A673 (cell line): ENCODE data around the gene GBX2. TPM values are rescaled to one million over a fixed set of nuclear protein-coding genes. Genes with fewer than 3 reads are reported as not detected.

Source experiments
- BruUV-seq: library from RNA; stranded (reverse); fragments of 400-500 nt; replicated peaks from 2 replicates; lab custom pipeline; 2021; lab: Mats Ljungman, UMichigan
- CTCF ChIA-PET: fragments of 300-600 bp; sonication (Branson Sonifier 250); formaldehyde crosslinking; loops from one replicate; lab custom pipeline; 2022; ENCODE audit warnings: antibody characterized with exemption; lab: Charles Lee
- POLR2A ChIA-PET: fragments of 300-600 bp; sonication (Branson Sonifier 250); formaldehyde crosslinking; loops from one replicate; lab custom pipeline; 2022; ENCODE audit warnings: antibody characterized with exemption; ENCODE audit not compliant: low non-redundant PET; lab: Charles Lee
- DNase-seq: peaks from one replicate; pipeline ENCODE4 v3.0.0-alpha.2; 2015; ENCODE audit warnings: low spot score
- H3K27ac ChIP-seq: fragments of 200-600 bp; sonication (generic); 2 replicates; pipeline ENCODE4 v1.5.1; 2016; ENCODE audit warnings: mixed run types, low read depth, mild to moderate bottlenecking, mixed read lengths, antibody characterized with exemption, low read length; ENCODE audit not compliant: poor library complexity, severe bottlenecking
- H3K27me3 ChIP-seq: fragments of 200-600 bp; sonication (generic); replicated peaks from 2 replicates; pipeline ENCODE4 v1.6.1; 2017; ENCODE audit warnings: mixed run types, low read depth, mild to moderate bottlenecking, mixed read lengths, antibody characterized with exemption, low read length; ENCODE audit not compliant: insufficient read depth, poor library complexity
- H3K36me3 ChIP-seq: fragments of 200-600 bp; sonication (generic); 2 replicates; pipeline ENCODE4 v1.6.1; 2016; ENCODE audit warnings: mixed run types, mild to moderate bottlenecking, mixed read lengths, antibody characterized with exemption, low read length; ENCODE audit not compliant: insufficient read depth, poor library complexity, severe bottlenecking
- H3K4me1 ChIP-seq: fragments of 200-600 bp; sonication (generic); 2 replicates; pipeline ENCODE4 v1.6.1; 2017; ENCODE audit warnings: mixed run types, mild to moderate bottlenecking, mixed read lengths, antibody characterized with exemption, low read length; ENCODE audit not compliant: insufficient read depth, poor library complexity, severe bottlenecking
- H3K4me3 ChIP-seq: fragments of 200-600 bp; sonication (generic); 2 replicates; pipeline ENCODE4 v1.5.1; 2016; ENCODE audit warnings: low read depth, mixed run types, mild to moderate bottlenecking, mixed read lengths, low read length; ENCODE audit not compliant: poor library complexity, severe bottlenecking
- H3K9me3 ChIP-seq: fragments of 200-600 bp; sonication (generic); 2 replicates; pipeline ENCODE4 v1.6.1; 2016; ENCODE audit warnings: mixed run types, low read depth, mild to moderate bottlenecking, mixed read lengths, antibody characterized with exemption, low read length; ENCODE audit not compliant: poor library complexity, severe bottlenecking
- CTCF ChIP-seq: fragments of 300-800, 200-600 bp; sonication (generic); conservative IDR thresholded peaks from 2 replicates; pipeline ENCODE4 v1.5.1; 2017; ENCODE audit warnings: low read depth, mild to moderate bottlenecking, antibody characterized with exemption, low read length, moderate library complexity, mixed read lengths
- EZH2 ChIP-seq: fragments of 200-600 bp; sonication (generic); IDR thresholded peaks from 2 replicates; pipeline ENCODE4 v1.6.1; 2017; ENCODE audit warnings: borderline replicate concordance, low read depth, mild to moderate bottlenecking, mixed read lengths, antibody characterized with exemption, low read length; ENCODE audit not compliant: poor library complexity, severe bottlenecking
- intact Hi-C: fragments of 100-400 bp; cut with micrococcal nuclease; formaldehyde crosslinking; loops from one replicate; pipeline ENCODE4 v1.10.0; 2022; ENCODE audit not compliant: unreplicated experiment
- total RNA-seq: library from RNA; stranded (reverse); gene quantifications from 2 replicates; pipeline ENCODE4 v1.2.3, GENCODE V29; 2021

Gene GBX2
- total RNA-seq, 1 experiment from 2014 or later, result not detected

GRCh38 chr2:236117861-236118269, 50.3 kb downstream of the GBX2 start:
- Histone ChIP-seq H3K9me3 (no peaks in the 10 kb centered on the region), H3K36me3 (no peaks in the 10 kb centered on the region), H3K4me1 (no peaks in the 10 kb centered on the region), H3K27me3 (no peaks in the 10 kb centered on the region), H3K4me3 (no peak overlapping the region), H3K27ac (no peak overlapping the region)
- intact Hi-C loops, result no loop called here
- POLR2A ChIA-PET, result no interaction called here
- TF ChIP-seq CTCF, result no peak
- no peak for TF ChIP-seq EZH2
- no peak for DNase-seq
- BruUV-seq, result no TSS peak
- CTCF ChIA-PET, result no interaction called here

GRCh38 chr2:236117401-236117800, 50.8 kb downstream of the GBX2 start:
- no peaks in the 10 kb centered on the region for H3K36me3 ChIP-seq
- H3K4me1 ChIP-seq, result no peaks in the 10 kb centered on the region
- H3K27me3 ChIP-seq, result no peaks in the 10 kb centered on the region
- intact Hi-C loops, result no loop called here
- TF ChIP-seq CTCF, result no peak
- no peak for TF ChIP-seq EZH2
- no peaks in the 10 kb centered on the region for H3K9me3 ChIP-seq
- no peak for DNase-seq
- no TSS peak for BruUV-seq
- POLR2A ChIA-PET, result no interaction called here
- H3K27ac ChIP-seq, result no peak overlapping the region
- no peak overlapping the region for H3K4me3 ChIP-seq
- CTCF ChIA-PET, result no interaction called here

Other genes starting within 250 kb of the GBX2 start
- gene ASB18, start 96.0 kb upstream of the GBX2 start, total RNA-seq, result not detected in 2 replicates